Aorta (tissue), 5 donors: Measurements from ENCODE around the gene PRH1. TPM values are rescaled to one million over a fixed set of nuclear protein-coding genes. Genes with fewer than 3 reads are reported as not detected.

Experiments
- ATAC-seq: fragments of 200-7000 bp; cut with Tn5 transposase; one replicate; pipeline ENCODE4 v1.9.1; 2022; ENCODE audit warnings: moderate library complexity; ENCODE audit not compliant: low FRiP score
- DNase-seq, 2 donors: peaks; one replicate each; pipeline ENCODE4 v3.0.0-alpha.2; 2020
- H3K27ac ChIP-seq, 2 donors: one replicate each; pipeline ENCODE4 v1.5.1; 2013; ENCODE audit warnings: low read length in 2 of 2, mild to moderate bottlenecking in 2 of 2, moderate library complexity in 2 of 2, control low read depth in 1 of 2, inconsistent platforms in 1 of 2, low read depth in 1 of 2
- H3K27me3 ChIP-seq, 2 donors: one replicate each; pipeline ENCODE4 v1.6.1; 2013; ENCODE audit warnings: control low read depth in 1 of 2, low read length in 1 of 2, mild to moderate bottlenecking in 1 of 2, moderate library complexity in 1 of 2; ENCODE audit not compliant: insufficient read depth in 2 of 2, control insufficient read depth in 1 of 2
- H3K36me3 ChIP-seq, 2 donors: one replicate each; pipeline ENCODE4 v1.6.1; 2013; ENCODE audit warnings: control low read depth in 1 of 2, low read length in 1 of 2, mild to moderate bottlenecking in 1 of 2; ENCODE audit not compliant: insufficient read depth in 2 of 2, control insufficient read depth in 1 of 2
- H3K4me1 ChIP-seq, 2 donors: one replicate each; pipeline ENCODE4 v1.6.1; 2013; ENCODE audit warnings: low read length in 2 of 2, control low read depth in 1 of 2, mild to moderate bottlenecking in 1 of 2, moderate library complexity in 1 of 2; ENCODE audit not compliant: insufficient read depth in 2 of 2, control insufficient read depth in 1 of 2
- H3K4me3 ChIP-seq, 2 donors: one replicate each; pipeline ENCODE4 v1.5.1; 2013; ENCODE audit warnings: low read length in 2 of 2, control low read depth in 1 of 2, mild to moderate bottlenecking in 1 of 2
- H3K9me3 ChIP-seq: one replicate; pipeline ENCODE4 v1.6.1; 2013; ENCODE audit warnings: mild to moderate bottlenecking, low read length; ENCODE audit not compliant: control insufficient read depth
- WGBS, 2 donors: extraction: QIAGEN DNeasy Blood & Tissue Kit; methylation state at CpG; one replicate each; pipeline ENCODE4 v1.1.7; 2013; 5-methylcytosine and 5-hydroxymethylcytosine counted together
- intact Hi-C, 2 donors: fragments of 100-400 bp; cut with DNase I; formaldehyde crosslinking; loops; one replicate each; pipeline versions ENCODE4 v1.14.2 to v1.15.0; 2022
- polyA plus RNA-seq, 2 donors: library from polyadenylated mRNA; stranded (reverse); fragments of 200-250 nt; gene quantifications; one replicate each; pipeline ENCODE4 v1.2.3, GENCODE V29; 2013
- total RNA-seq, 2 donors: library from RNA; stranded (reverse); fragmentation: NEBNext Ultra II Directional; extraction: Animal tissue kit (Norgen Biotek cat#: 25700); gene quantifications; one replicate each; pipeline ENCODE4 v1.2.1, GENCODE V29; 2021
- donor health status: healthy with polysubstance abuse.
- donor health status: Bipolar disorder and iron deficiency.
- donor health status: DM: no; HTN: no; CAD: no.
- donor health status: DM: no; HTN: no; CAD: no.
- donor health status: DM: yes; HTN: yes; CAD: no.

Gene PRH1
- total and polyA plus RNA-seq, 4 donors = 0.67 to 33.0 (median 18.4) TPM; not detected in 1

- ATAC-seq (no peak), DNase-seq (no peak)
- H3K4me3 ChIP-seq = no peak overlapping the region
- H3K27me3 ChIP-seq = no peaks in the 10 kb centered on the region
- no peak overlapping the region for H3K27ac ChIP-seq
- H3K4me1 ChIP-seq = no peaks in the 10 kb centered on the region
- intact Hi-C loops = no loop called here
- H3K36me3 ChIP-seq = peaks cover 0 to 1% of the 10 kb centered on the region in 2 donors
- WGBS, 2 donors = 86 to 89% methylated on average over 2 of the region's 2 CpGs
- H3K9me3 ChIP-seq = peaks cover 6% of the 10 kb centered on the region
Observed at GRCh38 chr12:10853776-10854175, 30.3 kb downstream of the PRH1 start.

- peaks cover 4% of the 10 kb centered on the region for H3K9me3 ChIP-seq
- WGBS, 2 donors = 92 to 95% methylated on average over 4 of the region's 4 CpGs
- H3K36me3 ChIP-seq = peaks cover 0 to 3% of the 10 kb centered on the region in 2 donors
- no peaks in the 10 kb centered on the region for H3K4me1 ChIP-seq
- ATAC-seq (no peak), DNase-seq (no peak)
- no peak overlapping the region for H3K4me3 ChIP-seq
- H3K27me3 ChIP-seq = no peaks in the 10 kb centered on the region
- intact Hi-C loops = no loop called here
- H3K27ac ChIP-seq = no peak overlapping the region
Observed at GRCh38 chr12:10851243-10851858, 32.7 kb downstream of the PRH1 start.

- DNase-seq (no peak), ATAC-seq (no peak)
- no peak within 1 kb of the TSS for H3K4me3 ChIP-seq
- H3K27me3 ChIP-seq = no peaks in the 10 kb centered on the region
- 91 to 94% methylated on average over 4 of the region's 4 CpGs for WGBS, 2 donors
- H3K9me3 ChIP-seq = no peaks in the 10 kb centered on the region
- intact Hi-C loops = no loop called here
- no peaks in the 10 kb centered on the region for H3K4me1 ChIP-seq
- peaks cover 0 to 3% of the 10 kb centered on the region in 2 donors for H3K36me3 ChIP-seq
- no peak within 1 kb of the TSS for H3K27ac ChIP-seq
Observed at GRCh38 chr12:10849425-10849878, 34.6 kb downstream of the PRH1 start, which contains the start of gene PRR4. Gene PRR4 (minus strand): TSS chr12:10849475. CDS start chr12:10849437, 38 bp downstream.

DNA sequence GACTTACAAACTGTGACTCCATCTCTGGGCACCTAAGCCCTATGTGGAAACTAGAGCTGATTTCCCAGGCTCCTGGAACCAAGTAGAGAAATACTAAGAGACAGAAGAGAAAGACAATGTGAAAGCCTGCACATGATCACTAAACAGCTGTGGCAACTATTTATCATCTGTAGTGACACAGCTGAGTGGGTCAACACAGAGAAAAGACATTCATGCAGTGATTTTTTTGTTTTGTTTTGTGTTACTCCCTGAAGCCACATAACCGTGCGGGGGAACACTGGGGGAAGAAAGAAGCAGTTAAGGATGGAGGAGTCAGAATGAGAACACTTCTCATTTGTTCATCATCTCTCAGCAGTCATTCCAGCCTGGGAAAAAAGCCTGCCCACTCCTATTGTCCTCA is 36.3 kb downstream of the PRH1 start:
- H3K27me3 ChIP-seq = no peaks in the 10 kb centered on the region
- intact Hi-C loops = no loop called here
- 23 to 33% methylated on average over 2 of the region's 2 CpGs for whole genome bisulfite sequencing, 2 donors

DNA sequence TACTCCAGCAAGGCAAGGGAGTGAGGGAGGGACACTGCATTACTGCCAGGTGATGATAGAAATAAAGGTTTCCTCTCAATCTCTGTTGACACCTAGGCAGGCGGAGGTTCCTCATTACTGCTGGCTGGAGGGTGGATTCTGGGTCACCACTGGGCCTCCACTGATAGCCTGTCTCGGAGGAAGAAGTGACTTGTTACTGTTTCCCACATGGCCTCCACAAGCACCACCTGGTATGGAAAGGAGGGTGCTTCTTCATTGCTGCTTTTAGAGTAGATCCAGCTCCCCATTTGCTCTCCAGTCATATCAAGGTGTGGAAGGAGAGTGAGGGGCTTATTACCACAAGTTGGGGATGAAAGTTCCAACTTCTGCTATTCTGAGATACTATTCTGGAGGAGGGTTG is 41.2 kb downstream of the PRH1 start:
- no peaks in the 10 kb centered on the region for H3K27me3 ChIP-seq
- H3K36me3 ChIP-seq = peaks cover 0 to 3% of the 10 kb centered on the region in 2 donors
- peaks cover 0 to 1% of the 10 kb centered on the region in 2 donors for H3K4me1 ChIP-seq
- H3K4me3 ChIP-seq = no peak overlapping the region
- 94 to 97% methylated on average over 2 of the region's 2 CpGs for WGBS, 2 donors
- H3K27ac ChIP-seq = no peak overlapping the region
- ATAC-seq (no peak), DNase-seq (no peak)
- no peaks in the 10 kb centered on the region for H3K9me3 ChIP-seq
- intact Hi-C loops = no loop called here

More for the DNA sequence above, 36.3 kb downstream of the PRH1 start:
- no peak for DNase-seq
- no peak for ATAC-seq
- no peak overlapping the region for H3K27ac ChIP-seq
- peaks cover 0 to 3% of the 10 kb centered on the region in 2 donors for H3K36me3 ChIP-seq
- H3K4me3 ChIP-seq = no peak overlapping the region
- no peaks in the 10 kb centered on the region for H3K9me3 ChIP-seq
- H3K4me1 ChIP-seq = no peaks in the 10 kb centered on the region

GRCh38 chr12:10838461-10838860 is 45.6 kb downstream of the PRH1 start:
- Histone ChIP-seq H3K4me1 (peaks cover 0 to 1% of the 10 kb centered on the region in 2 donors), H3K4me3 (no peak overlapping the region), H3K36me3 (no peaks in the 10 kb centered on the region), H3K9me3 (peaks cover 2% of the 10 kb centered on the region), H3K27ac (no peak overlapping the region), H3K27me3 (no peaks in the 10 kb centered on the region)
- ATAC-seq = no peak
- 84 to 88% methylated on average over 3 of the region's 3 CpGs for WGBS, 2 donors
- no peak for DNase-seq
- intact Hi-C loops = no loop called here

Other genes with a start within 250 kb of the PRH1 start
- 1 to 10 TPM in 1 of 2 donors, under 1 TPM in 1; 0.36 to 1.2 TPM for gene STYK1, start 210.2 kb downstream of the PRH1 start, total RNA-seq
- gene STYK1, start 210.2 kb downstream of the PRH1 start, polyA plus RNA-seq = under 1 TPM; 0.18 to 0.38 TPM
- 100 to 1,000 TPM; 368 to 602 TPM for gene YBX3, start 160.9 kb downstream of the PRH1 start, total RNA-seq
- gene YBX3, start 160.9 kb downstream of the PRH1 start, polyA plus RNA-seq = 100 to 1,000 TPM; 277 to 353 TPM
- not detected for gene TAS2R7, start 81.6 kb downstream of the PRH1 start, total RNA-seq
- not detected for gene TAS2R7, start 81.6 kb downstream of the PRH1 start, polyA plus RNA-seq
- gene TAS2R8, start 77.0 kb downstream of the PRH1 start, total RNA-seq = not detected
- gene TAS2R8, start 77.0 kb downstream of the PRH1 start, polyA plus RNA-seq = not detected
- not detected for gene TAS2R9, start 74.1 kb downstream of the PRH1 start, total RNA-seq
- gene TAS2R9, start 74.1 kb downstream of the PRH1 start, polyA plus RNA-seq = not detected
- 1 to 10 TPM; 1.4 to 1.8 TPM for gene TAS2R10, start 57.9 kb downstream of the PRH1 start, total RNA-seq
- gene TAS2R10, start 57.9 kb downstream of the PRH1 start, polyA plus RNA-seq = not detected
- 1 to 10 TPM; 2.6 to 4.8 TPM for gene PRR4, start 34.8 kb downstream of the PRH1 start, total RNA-seq
- 1 to 10 TPM in 1 of 2 donors, under 1 TPM in 1; 0.74 to 3.3 TPM for gene PRR4, start 34.8 kb downstream of the PRH1 start, polyA plus RNA-seq
- gene TAS2R13, start 25.3 kb upstream of the PRH1 start, total RNA-seq = 1 to 10 TPM; 3.2 to 5.6 TPM
- gene TAS2R13, start 25.3 kb upstream of the PRH1 start, polyA plus RNA-seq = not detected
- gene PRH2, start 45.0 kb upstream of the PRH1 start, total RNA-seq = not detected
- gene PRH2, start 45.0 kb upstream of the PRH1 start, polyA plus RNA-seq = 1 to 10 TPM in 1 of 2 donors, not detected in 1; 4.0 TPM
- 1 to 10 TPM; 5.2 to 6.4 TPM for gene TAS2R14, start 55.0 kb upstream of the PRH1 start, total RNA-seq
- 1 to 10 TPM in 1 of 2 donors, not detected in 1; 2.0 TPM for gene TAS2R14, start 55.0 kb upstream of the PRH1 start, polyA plus RNA-seq
- gene TAS2R50, start 102.7 kb upstream of the PRH1 start, total RNA-seq = 1 to 10 TPM; 3.3 to 5.7 TPM
- not detected for gene TAS2R50, start 102.7 kb upstream of the PRH1 start, polyA plus RNA-seq
- 1 to 10 TPM; 4.3 to 4.8 TPM for gene TAS2R20, start 114.0 kb upstream of the PRH1 start, total RNA-seq
- under 1 TPM in 1 of 2 donors, not detected in 1; 0.49 TPM for gene TAS2R20, start 114.0 kb upstream of the PRH1 start, polyA plus RNA-seq
- gene TAS2R19, start 138.4 kb upstream of the PRH1 start, total RNA-seq = 1 to 10 TPM; 5.9 to 9.1 TPM
- under 1 TPM in 1 of 2 donors, not detected in 1; 0.72 TPM for gene TAS2R19, start 138.4 kb upstream of the PRH1 start, polyA plus RNA-seq
- gene TAS2R31, start 147.2 kb upstream of the PRH1 start, total RNA-seq = 1 to 10 TPM; 5.3 to 9.1 TPM
- gene TAS2R31, start 147.2 kb upstream of the PRH1 start, polyA plus RNA-seq = under 1 TPM in 1 of 2 donors, not detected in 1; 0.82 TPM
- gene TAS2R46, start 178.0 kb upstream of the PRH1 start, total RNA-seq = 1 to 10 TPM; 3.3 to 3.9 TPM
- gene TAS2R46, start 178.0 kb upstream of the PRH1 start, polyA plus RNA-seq = not detected
- gene TAS2R43, start 208.1 kb upstream of the PRH1 start, total RNA-seq = 1 to 10 TPM in 1 of 2 donors, under 1 TPM in 1; 0.36 to 2.2 TPM
- not detected for gene TAS2R43, start 208.1 kb upstream of the PRH1 start, polyA plus RNA-seq